HEK293 (cell line): ENCODE results near the gene DRC7.

Experiments used
- CTCF ChIA-PET: fragments of 350-600 bp; formaldehyde crosslinking; extraction: SDS; loops from one replicate; lab custom pipeline; 2021; ENCODE audit warnings: antibody characterized with exemption; lab: Yijun Ruan, JAX
- POLR2A ChIA-PET: fragments of 300-600 bp; formaldehyde crosslinking; extraction: SDS; loops from one replicate; lab custom pipeline; 2020; ENCODE audit warnings: antibody characterized with exemption, inconsistent platforms; lab: Yijun Ruan, JAX
- H3K27ac ChIP-seq: fragments of 200-500 bp; sonication (Bioruptor generic); 2 replicates; pipeline ENCODE4 v1.5.1; 2014; ENCODE audit warnings: low read depth, low read length, control low read depth, inconsistent platforms; ENCODE audit errors: extremely low read depth
- H3K36me3 ChIP-seq, 2 experiments: fragments of 200-500 bp in 1 of 2; sonication (Bioruptor generic) in 1 of 2; 1 replicate in 1 of 2; 2 replicates in 1 of 2; pipeline ENCODE4 v1.5.1; 2014 to 2017; ENCODE audit warnings: inconsistent platforms in 2 of 2, low read length in 2 of 2; ENCODE audit not compliant: control insufficient read depth in 2 of 2, insufficient read depth in 1 of 2
- H3K4me1 ChIP-seq: fragments of 200-500 bp; sonication (Bioruptor generic); 2 replicates; pipeline ENCODE4 v1.5.1; 2014; ENCODE audit warnings: mild to moderate bottlenecking, low read length, inconsistent platforms; ENCODE audit not compliant: control insufficient read depth, insufficient read depth
- H3K4me3 ChIP-seq: 2 replicates; pipeline ENCODE4 v1.5.1; 2011; ENCODE audit warnings: low read depth, mild to moderate bottlenecking, control low read depth, low read length, moderate library complexity
- H3K9me3 ChIP-seq: fragments of 200-500 bp; sonication (Bioruptor generic); 2 replicates; pipeline ENCODE4 v1.5.1; 2014; ENCODE audit warnings: low read depth, low read length, inconsistent platforms; ENCODE audit not compliant: control insufficient read depth, insufficient read depth
- BCL11A ChIP-seq: fragments of 450-650 bp; formaldehyde crosslinking; IDR thresholded peaks from 2 replicates; pipeline ENCODE4 v1.5.1; 2016; ENCODE audit warnings: low read depth, missing biosample characterization, missing genetic modification characterization
- GLIS1 ChIP-seq: fragments of 450-650 bp; formaldehyde crosslinking; IDR thresholded peaks from 2 replicates; pipeline ENCODE4 v1.5.1; 2016; ENCODE audit warnings: missing biosample characterization, missing genetic modification characterization
- ZBTB21 ChIP-seq: fragments of 450-650 bp; formaldehyde crosslinking; IDR thresholded peaks from 2 replicates; pipeline ENCODE4 v1.5.1; 2017; ENCODE audit warnings: missing biosample characterization, missing genetic modification characterization
- ZBTB26 ChIP-seq: fragments of 450-650 bp; formaldehyde crosslinking; optimal IDR thresholded peaks from 2 replicates; pipeline ENCODE3; 2016; ENCODE audit warnings: missing biosample characterization, mild to moderate bottlenecking, missing genetic modification characterization
- ZFHX2 ChIP-seq: fragments of 450-650 bp; formaldehyde crosslinking; conservative IDR thresholded peaks from 2 replicates; pipeline ENCODE4 v1.5.1; 2016; ENCODE audit warnings: missing biosample characterization, missing genetic modification characterization
- ZNF133 ChIP-seq: fragments of 450-650 bp; formaldehyde crosslinking; IDR thresholded peaks from 2 replicates; pipeline ENCODE4 v1.5.1; 2016; ENCODE audit warnings: missing biosample characterization, missing genetic modification characterization
- ZNF140 ChIP-seq: fragments of 450-650 bp; formaldehyde crosslinking; IDR thresholded peaks from 2 replicates; pipeline ENCODE4 v1.5.1; 2016; ENCODE audit warnings: missing biosample characterization, missing genetic modification characterization
- ZNF146 ChIP-seq: fragments of 450-650 bp; formaldehyde crosslinking; IDR thresholded peaks from 2 replicates; pipeline ENCODE4 v1.5.1; 2016; ENCODE audit warnings: missing biosample characterization, missing genetic modification characterization
- ZNF174 ChIP-seq: fragments of 450-650 bp; formaldehyde crosslinking; IDR thresholded peaks from 2 replicates; pipeline ENCODE4 v1.5.0; 2017; ENCODE audit warnings: missing biosample characterization, mild to moderate bottlenecking, missing genetic modification characterization
- ZNF473 ChIP-seq: fragments of 450-650 bp; formaldehyde crosslinking; IDR thresholded peaks from 2 replicates; pipeline ENCODE4 v1.5.1; 2017; ENCODE audit warnings: missing biosample characterization, missing genetic modification characterization
- ZNF514 ChIP-seq: fragments of 450-650 bp; formaldehyde crosslinking; IDR thresholded peaks from 2 replicates; pipeline ENCODE4 v1.5.1; 2016; ENCODE audit warnings: missing biosample characterization, missing genetic modification characterization
- ZNF561 ChIP-seq: fragments of 450-650 bp; IDR thresholded peaks from 2 replicates; pipeline ENCODE4 v1.5.1; 2018; ENCODE audit warnings: missing biosample characterization, missing genetic modification characterization, borderline replicate concordance
- ZNF624 ChIP-seq: fragments of 450-650 bp; formaldehyde crosslinking; IDR thresholded peaks from 2 replicates; pipeline ENCODE4 v1.5.1; 2017; ENCODE audit warnings: missing biosample characterization, missing genetic modification characterization
- ZNF654 ChIP-seq: fragments of 450-650 bp; formaldehyde crosslinking; IDR thresholded peaks from 2 replicates; pipeline ENCODE4 v1.5.1; 2016; ENCODE audit warnings: low read depth, missing biosample characterization, missing genetic modification characterization
- ZNF768 ChIP-seq: fragments of 450-650 bp; formaldehyde crosslinking; IDR thresholded peaks from 2 replicates; pipeline ENCODE4 v1.5.1; 2018; ENCODE audit warnings: missing biosample characterization, mild to moderate bottlenecking, missing genetic modification characterization
- TF ChIP-seq, protein P1 (sequence below): fragments of 450-650 bp; formaldehyde crosslinking; IDR thresholded peaks from 2 replicates; pipeline ENCODE4 v1.5.1; 2016; ENCODE audit warnings: missing biosample characterization, missing genetic modification characterization

The DRC7 gene

DNA sequence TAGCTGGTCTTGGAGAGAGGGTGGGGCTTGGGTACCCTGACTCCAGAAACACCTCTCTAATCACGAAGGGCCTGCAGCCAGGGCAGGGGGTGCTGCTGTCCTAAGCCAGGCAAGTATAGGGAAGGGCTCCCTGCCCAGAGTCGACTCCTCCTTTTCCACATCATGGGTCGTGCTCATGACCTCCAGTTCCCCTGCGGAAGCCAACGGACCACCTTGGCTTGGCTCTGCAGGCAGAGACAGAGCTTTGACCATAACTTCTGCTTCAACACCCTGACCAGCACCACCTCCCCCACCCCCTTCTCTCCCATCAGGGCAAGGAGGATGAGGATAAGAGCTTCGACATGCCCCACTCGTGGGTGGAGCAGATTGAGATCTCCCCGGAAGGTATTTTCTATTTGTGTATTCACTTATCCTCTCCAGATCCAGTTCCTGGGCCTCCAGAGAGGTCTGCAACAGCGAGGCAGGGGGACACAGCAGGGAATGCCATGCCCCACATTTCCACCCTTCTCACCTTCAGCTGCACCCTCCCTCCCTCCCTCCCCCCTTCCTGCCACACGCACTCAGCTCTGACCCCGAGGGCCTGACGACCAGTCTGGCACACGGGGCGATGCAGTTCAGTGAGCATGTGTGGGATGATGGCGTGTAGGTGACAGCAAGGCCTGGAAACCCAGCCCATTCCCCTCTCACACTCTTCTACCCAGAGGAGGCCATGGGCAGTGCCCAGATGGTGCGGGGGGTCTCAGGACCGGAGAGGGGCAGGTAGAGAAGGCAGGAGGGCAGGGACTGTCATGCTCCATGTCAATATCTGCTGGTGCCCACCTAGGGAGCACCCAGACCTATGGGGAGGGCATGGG is 27.0 kb downstream of the DRC7 start:
- Histone ChIP-seq H3K9me3 (no peaks in the 10 kb centered on the region), H3K27ac (no peak overlapping the region), H3K36me3 (no peaks in the 10 kb centered on the region), H3K4me1 (no peaks in the 10 kb centered on the region), H3K4me3 (no peak overlapping the region)
- TF ChIP-seq ZFHX2 (tag by site-specific recombination), result 0 out of 2 replicates have a peak, but pooled peaks have one; percentile 19
- TF ChIP-seq BCL11A (tag by site-specific recombination), result no peak
- ChIA-PET POLR2A (no interaction called here), CTCF (interaction anchor here (0.6 to 0.9 kb wide), 2 partner anchors 121 to 131 kb away, joined by 3 read pairs; no protein-coding TSS in a partner anchor)

- Histone ChIP-seq H3K9me3 (no peaks in the 10 kb centered on the region), H3K4me3 (no peak overlapping the region), H3K36me3 (no peaks in the 10 kb centered on the region), H3K27ac (no peak overlapping the region), H3K4me1 (no peaks in the 10 kb centered on the region)
- CTCF ChIA-PET, result interaction anchor here (0.6 to 1.1 kb wide), 2 partner anchors 146 to 787 kb away, joined by 3 to 5 read pairs; no protein-coding TSS in a partner anchor
- TF ChIP-seq, protein P1, sequence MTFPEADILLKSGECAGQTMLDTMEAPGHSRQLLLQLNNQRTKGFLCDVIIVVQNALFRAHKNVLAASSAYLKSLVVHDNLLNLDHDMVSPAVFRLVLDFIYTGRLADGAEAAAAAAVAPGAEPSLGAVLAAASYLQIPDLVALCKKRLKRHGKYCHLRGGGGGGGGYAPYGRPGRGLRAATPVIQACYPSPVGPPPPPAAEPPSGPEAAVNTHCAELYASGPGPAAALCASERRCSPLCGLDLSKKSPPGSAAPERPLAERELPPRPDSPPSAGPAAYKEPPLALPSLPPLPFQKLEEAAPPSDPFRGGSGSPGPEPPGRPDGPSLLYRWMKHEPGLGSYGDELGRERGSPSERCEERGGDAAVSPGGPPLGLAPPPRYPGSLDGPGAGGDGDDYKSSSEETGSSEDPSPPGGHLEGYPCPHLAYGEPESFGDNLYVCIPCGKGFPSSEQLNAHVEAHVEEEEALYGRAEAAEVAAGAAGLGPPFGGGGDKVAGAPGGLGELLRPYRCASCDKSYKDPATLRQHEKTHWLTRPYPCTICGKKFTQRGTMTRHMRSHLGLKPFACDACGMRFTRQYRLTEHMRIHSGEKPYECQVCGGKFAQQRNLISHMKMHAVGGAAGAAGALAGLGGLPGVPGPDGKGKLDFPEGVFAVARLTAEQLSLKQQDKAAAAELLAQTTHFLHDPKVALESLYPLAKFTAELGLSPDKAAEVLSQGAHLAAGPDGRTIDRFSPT, result no peak
- POLR2A ChIA-PET, result no interaction called here
These were observed 27.5 kb downstream of the DRC7 start for GRCh38 chr16:57722210-57722499.

DNA sequence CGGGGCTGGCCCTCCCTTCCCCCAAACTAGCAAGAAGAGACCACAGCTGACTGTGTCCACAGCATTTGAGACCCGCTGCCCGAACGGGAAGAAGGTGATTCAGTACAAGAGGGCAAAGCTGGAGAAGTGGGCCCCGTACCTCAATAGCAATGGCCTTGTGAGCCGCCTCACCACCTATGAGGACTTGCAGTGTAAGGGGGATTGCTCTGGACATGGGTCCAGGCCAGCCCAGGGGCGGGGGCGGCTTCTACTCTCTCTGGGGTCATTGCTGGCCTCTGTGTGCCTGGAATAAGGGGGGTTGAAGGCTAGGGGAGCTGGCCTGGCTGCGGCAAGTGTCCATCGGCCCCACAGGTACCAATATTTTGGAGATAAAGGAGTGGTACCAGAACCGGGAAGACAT is 28.0 kb downstream of the DRC7 start:
- Histone ChIP-seq H3K9me3 (no peaks in the 10 kb centered on the region), H3K27ac (no peak overlapping the region), H3K4me1 (no peaks in the 10 kb centered on the region), H3K36me3 (no peaks in the 10 kb centered on the region), H3K4me3 (no peak overlapping the region)
- CTCF ChIA-PET, result interaction anchor here (0.6 to 1.5 kb wide), 14 partner anchors 10 to 787 kb away, joined by 3 to 5 read pairs (median 4); partner anchors contain the start of gene KATNB1
- POLR2A ChIA-PET, result no interaction called here
- TF ChIP-seq ZNF133 (tag by site-specific recombination) (no peak), ZNF561 (tag by site-specific recombination) (no peak), ZNF146 (tag by site-specific recombination) (no peak), ZNF140 (no peak), ZBTB26 (tag by site-specific recombination) (no peak), ZNF514 (tag by site-specific recombination) (no peak), ZNF624 (no peak), ZNF768 (tag by site-specific recombination) (no peak), ZNF473 (tag by site-specific recombination) (no peak)

GRCh38 chr16:57723170-57723569 is 28.6 kb downstream of the DRC7 start:
- no peak for TF ChIP-seq ZBTB21 (tag by site-specific recombination)
- TF ChIP-seq ZNF174 (tag by site-specific recombination), result no peak
- peak; percentile 11; the same call in 1 of the 2 replicates for TF ChIP-seq GLIS1 (tag by site-specific recombination)
- TF ChIP-seq ZNF654, result peak; percentile 15; the same call in 1 of the 2 replicates
- ChIA-PET POLR2A (no interaction called here), CTCF (interaction anchor here (0.6 to 1.5 kb wide), 16 partner anchors 11 to 583 kb away, joined by 3 to 5 read pairs (median 4); partner anchors contain the start of gene KATNB1)
- no peaks in the 10 kb centered on the region for H3K9me3 ChIP-seq
- H3K4me3 ChIP-seq, result no peak overlapping the region
- H3K36me3 ChIP-seq, result no peaks in the 10 kb centered on the region
- no peak overlapping the region for H3K27ac ChIP-seq
- H3K4me1 ChIP-seq, result no peaks in the 10 kb centered on the region
